GM23338 (cell line): ENCODE measurements around the gene MYO1E. TPM values are rescaled to one million over a fixed set of nuclear protein-coding genes. Genes with fewer than 3 reads are reported as not detected.

Experiments used
- ATAC-seq: fragments of 200-7000 bp; cut with Tn5 transposase; 3 replicates; pipeline ENCODE4 v1.9.1; 2020
- DNase-seq: peaks from one replicate; pipeline ENCODE4 v3.0.0-alpha.2; 2015; ENCODE audit warnings: low spot score
- H2AFZ ChIP-seq: fragments of 200-600 bp; sonication (generic); 2 replicates; pipeline ENCODE4 v1.8.0; 2016; ENCODE audit warnings: antibody characterized with exemption, mild to moderate bottlenecking, moderate library complexity
- H3F3A ChIP-seq: fragments of 200-600 bp; sonication (generic); replicated peaks from 2 replicates; pipeline ENCODE4 v1.8.0; 2017; ENCODE audit warnings: antibody characterized with exemption, mixed run types, low read depth
- H3K27ac ChIP-seq: fragments of 200-600 bp; sonication (generic); 2 replicates; pipeline ENCODE4 v1.6.1; 2016; ENCODE audit warnings: low read depth
- H3K27me3 ChIP-seq: fragments of 200-600 bp; sonication (generic); 2 replicates; pipeline ENCODE4 v1.8.0; 2016; ENCODE audit warnings: mild to moderate bottlenecking, mixed run types, moderate library complexity; ENCODE audit not compliant: insufficient read depth
- H3K36me3 ChIP-seq: fragments of 200-600 bp; sonication (generic); 2 replicates; pipeline ENCODE4 v1.8.0; 2016; ENCODE audit warnings: mild to moderate bottlenecking; ENCODE audit not compliant: insufficient read depth
- H3K4me1 ChIP-seq: fragments of 200-600 bp; sonication (generic); 2 replicates; pipeline ENCODE4 v1.8.0; 2016; ENCODE audit warnings: mild to moderate bottlenecking, moderate library complexity; ENCODE audit not compliant: insufficient read depth
- H3K4me2 ChIP-seq: fragments of 200-600 bp; sonication (generic); 2 replicates; pipeline ENCODE4 v1.7.1; 2017; ENCODE audit warnings: mixed run types
- H3K4me3 ChIP-seq: fragments of 200-600 bp; sonication (generic); 2 replicates; pipeline ENCODE4 v1.6.1; 2016; ENCODE audit warnings: mixed run types
- H3K79me2 ChIP-seq: fragments of 200-600 bp; sonication (generic); replicated peaks from 2 replicates; pipeline ENCODE4 v1.8.0; 2017; ENCODE audit warnings: mild to moderate bottlenecking; ENCODE audit not compliant: insufficient read depth
- H3K9me2 ChIP-seq: fragments of 200-600 bp; sonication (generic); 2 replicates; pipeline ENCODE4 v1.8.0; 2017; ENCODE audit not compliant: insufficient read depth
- H4K20me1 ChIP-seq: fragments of 200-600 bp; sonication (generic); replicated peaks from 2 replicates; pipeline ENCODE4 v1.8.0; 2017; ENCODE audit warnings: mild to moderate bottlenecking; ENCODE audit not compliant: insufficient read depth
- H3K27ac Mint-ChIP-seq: 2 replicates; pipeline ENCODE4 v1.8.0; 2020; ENCODE audit warnings: inconsistent platforms, mild to moderate bottlenecking, moderate library complexity, mixed read lengths
- H3K27me3 Mint-ChIP-seq: 3 replicates; pipeline ENCODE4 v1.8.0; 2022; ENCODE audit warnings: low read depth, mild to moderate bottlenecking, moderate library complexity, mixed read lengths, inconsistent platforms; ENCODE audit not compliant: insufficient read depth, poor library complexity
- H3K36me3 Mint-ChIP-seq: 3 replicates; pipeline ENCODE4 v1.8.0; 2021; ENCODE audit warnings: low read depth, mild to moderate bottlenecking, inconsistent platforms, moderate library complexity, mixed read lengths
- H3K4me1 Mint-ChIP-seq: 3 replicates; pipeline ENCODE4 v1.8.0; 2020; ENCODE audit warnings: mild to moderate bottlenecking, inconsistent platforms, mixed read lengths
- H3K4me3 Mint-ChIP-seq: 3 replicates; pipeline ENCODE4 v1.8.0; 2021; ENCODE audit warnings: moderate library complexity, mild to moderate bottlenecking, inconsistent platforms, mixed read lengths
- H3K9me3 Mint-ChIP-seq: 3 replicates; pipeline ENCODE4 v1.8.0; 2020; ENCODE audit warnings: moderate library complexity, mild to moderate bottlenecking, inconsistent platforms, mixed read lengths
- CREB1 ChIP-seq: fragments of 250-450 bp; sonication (Bioruptor Pico); IDR thresholded peaks from 2 replicates; pipeline ENCODE4 v1.5.0; 2020; ENCODE audit warnings: low read depth, mild to moderate bottlenecking, moderate library complexity
- EZH2 ChIP-seq: fragments of 200-600 bp; sonication (generic); IDR thresholded peaks from one replicate; pipeline ENCODE4 v1.8.0; 2017; ENCODE audit warnings: antibody characterized with exemption, mild to moderate bottlenecking, low read depth; ENCODE audit not compliant: unreplicated experiment
- EZH2phosphoT487 ChIP-seq: fragments of 200-600 bp; sonication (generic); IDR thresholded peaks from one replicate; pipeline ENCODE4 v1.8.1; 2018; ENCODE audit warnings: antibody characterized with exemption; ENCODE audit not compliant: unreplicated experiment
- JUNB ChIP-seq: IDR thresholded peaks from one replicate; pipeline ENCODE4 v1.6.1; 2016; ENCODE audit warnings: antibody characterized with exemption; ENCODE audit not compliant: unreplicated experiment
- NANOG ChIP-seq: IDR thresholded peaks from 2 replicates; pipeline ENCODE4 v1.6.1; 2016; ENCODE audit warnings: antibody characterized with exemption, borderline replicate concordance
- POLR2AphosphoS5 ChIP-seq: IDR thresholded peaks from 2 replicates; pipeline ENCODE4 v1.6.1; 2016; ENCODE audit warnings: antibody characterized with exemption, low read depth
- STAT1 ChIP-seq: IDR thresholded peaks from one replicate; pipeline ENCODE4 v1.6.1; 2016; ENCODE audit warnings: antibody characterized with exemption; ENCODE audit not compliant: unreplicated experiment
- ZNF114 ChIP-seq: fragments of 250-450 bp; sonication (Bioruptor Pico); IDR thresholded peaks from 2 replicates; pipeline ENCODE4 v1.5.0; 2020; ENCODE audit warnings: mild to moderate bottlenecking, moderate library complexity
- ZNF331 ChIP-seq: fragments of 250-450 bp; sonication (Bioruptor Pico); IDR thresholded peaks from 2 replicates; pipeline ENCODE4 v1.5.0; 2020; ENCODE audit warnings: low read depth, mild to moderate bottlenecking, moderate library complexity
- long read RNA-seq: library from polyadenylated mRNA; unstranded; transcript quantifications from one replicate; pipeline ENCODE4 v2.0.0, GENCODE V29; 2020; ENCODE audit not compliant: unreplicated experiment
- polyA plus RNA-seq: library from polyadenylated mRNA; unstranded; fragments of >200 nt; fragmentation: Nextera tagmentation; extraction: Ambion mirVana; gene quantifications from 2 replicates; pipeline ENCODE4 v1.2.1, GENCODE V29; 2016
- total RNA-seq: library from RNA; depleted of rRNA; stranded (reverse); fragments of >200 nt; shearing (Covaris generic); gene quantifications from 2 replicates; pipeline ENCODE4 v1.2.3, GENCODE V29; 2014; rRNA removed
- TF ChIP-seq, protein P1 (sequence below): IDR thresholded peaks from 2 replicates; pipeline ENCODE4 v1.6.1; 2016; ENCODE audit warnings: antibody characterized with exemption
- TF ChIP-seq, protein P2 (sequence below), 2 experiments: fragments of 200-600 bp in 1 of 2; sonication (generic) in 1 of 2; conservative IDR thresholded peaks; 2 replicates each; pipeline versions ENCODE4 v1.5.1 to v1.6.1; 2016 to 2017; ENCODE audit warnings: antibody characterized with exemption in 2 of 2, low read depth in 2 of 2, mild to moderate bottlenecking in 2 of 2, moderate library complexity in 1 of 2

MYO1E gene
- 99.4 and 131 TPM in 2 replicates for total RNA-seq
- 68.3 and 70.7 TPM in 2 replicates for polyA plus RNA-seq
- long read RNA-seq, full-length matches to known transcripts, result 2 of 10 reads
- long read RNA-seq, partial matches to known transcripts, result 5 of 10 reads
- long read RNA-seq, other reads (novel, unspliced or antisense), result 3 of 10 reads

GRCh38 chr15:59372352-59373211, at the start of gene MYO1E:
Gene MYO1E (minus strand): TSS chr15:59372871. CDS start chr15:59372500, 371 bp downstream.
- Histone ChIP-seq H3K27me3 (peaks cover 11% of the 10 kb centered on the region), H3K4me3 (peak within 1 kb of the TSS; percentile 55), H3K79me2 (peaks cover 40% of the 10 kb centered on the region), H4K20me1 (peaks cover 31% of the 10 kb centered on the region), H3K9me2 (no peaks in the 10 kb centered on the region), H3K4me2 (peak within 1 kb of the TSS; percentile 97), H3K4me1 (peaks cover 11% of the 10 kb centered on the region), H2AFZ (peak within 1 kb of the TSS; percentile 16; the same call in 1 of the 2 replicates), H3K36me3 (no peaks in the 10 kb centered on the region), H3F3A (no peaks in the 10 kb centered on the region; the same call in 1 of the 2 replicates), H3K27ac (peak within 1 kb of the TSS; percentile 93)
- Mint-ChIP-seq H3K4me3 (peak within 1 kb of the TSS; percentile 81), H3K4me1 (peaks cover 14% of the 10 kb centered on the region; the same call in 2 of the 3 replicates), H3K36me3 (no peaks in the 10 kb centered on the region; the same call in 2 of the 3 replicates), H3K27me3 (peaks cover 22% of the 10 kb centered on the region), H3K27ac (peak within 1 kb of the TSS; percentile 96), H3K9me3 (no peaks in the 10 kb centered on the region)
- TF ChIP-seq POLR2AphosphoS5, result peak; percentile 98
- TF ChIP-seq JUNB, result no peak
- TF ChIP-seq ZNF331 (CRISPR knock-in tag), result no peak
- peak; percentile 51; the same call in 1 of the 2 replicates for TF ChIP-seq CREB1 (CRISPR knock-in tag)
- no peak for TF ChIP-seq EZH2
- no peak for TF ChIP-seq STAT1
- TF ChIP-seq EZH2phosphoT487, result no peak
- no peak for TF ChIP-seq ZNF114 (CRISPR knock-in tag)
- TF ChIP-seq, protein P1, sequence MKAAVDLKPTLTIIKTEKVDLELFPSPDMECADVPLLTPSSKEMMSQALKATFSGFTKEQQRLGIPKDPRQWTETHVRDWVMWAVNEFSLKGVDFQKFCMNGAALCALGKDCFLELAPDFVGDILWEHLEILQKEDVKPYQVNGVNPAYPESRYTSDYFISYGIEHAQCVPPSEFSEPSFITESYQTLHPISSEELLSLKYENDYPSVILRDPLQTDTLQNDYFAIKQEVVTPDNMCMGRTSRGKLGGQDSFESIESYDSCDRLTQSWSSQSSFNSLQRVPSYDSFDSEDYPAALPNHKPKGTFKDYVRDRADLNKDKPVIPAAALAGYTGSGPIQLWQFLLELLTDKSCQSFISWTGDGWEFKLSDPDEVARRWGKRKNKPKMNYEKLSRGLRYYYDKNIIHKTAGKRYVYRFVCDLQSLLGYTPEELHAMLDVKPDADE, result peak; percentile 58
- TF ChIP-seq, protein P2, sequence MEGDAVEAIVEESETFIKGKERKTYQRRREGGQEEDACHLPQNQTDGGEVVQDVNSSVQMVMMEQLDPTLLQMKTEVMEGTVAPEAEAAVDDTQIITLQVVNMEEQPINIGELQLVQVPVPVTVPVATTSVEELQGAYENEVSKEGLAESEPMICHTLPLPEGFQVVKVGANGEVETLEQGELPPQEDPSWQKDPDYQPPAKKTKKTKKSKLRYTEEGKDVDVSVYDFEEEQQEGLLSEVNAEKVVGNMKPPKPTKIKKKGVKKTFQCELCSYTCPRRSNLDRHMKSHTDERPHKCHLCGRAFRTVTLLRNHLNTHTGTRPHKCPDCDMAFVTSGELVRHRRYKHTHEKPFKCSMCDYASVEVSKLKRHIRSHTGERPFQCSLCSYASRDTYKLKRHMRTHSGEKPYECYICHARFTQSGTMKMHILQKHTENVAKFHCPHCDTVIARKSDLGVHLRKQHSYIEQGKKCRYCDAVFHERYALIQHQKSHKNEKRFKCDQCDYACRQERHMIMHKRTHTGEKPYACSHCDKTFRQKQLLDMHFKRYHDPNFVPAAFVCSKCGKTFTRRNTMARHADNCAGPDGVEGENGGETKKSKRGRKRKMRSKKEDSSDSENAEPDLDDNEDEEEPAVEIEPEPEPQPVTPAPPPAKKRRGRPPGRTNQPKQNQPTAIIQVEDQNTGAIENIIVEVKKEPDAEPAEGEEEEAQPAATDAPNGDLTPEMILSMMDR (conservative IDR thresholded peaks at IDR 0.05; ENCODE audit: low read depth in 2 of 2), result no peak
- TF ChIP-seq NANOG, result no peak
- peak; percentile 91 for ATAC-seq
- peak; percentile 98 for DNase-seq
